ENCODE data around the gene ZFP36L1.
A peak's percentile ranks its signal among the peaks of the same experiment; 100 is the strongest.

The ZFP36L1 gene, protein sequence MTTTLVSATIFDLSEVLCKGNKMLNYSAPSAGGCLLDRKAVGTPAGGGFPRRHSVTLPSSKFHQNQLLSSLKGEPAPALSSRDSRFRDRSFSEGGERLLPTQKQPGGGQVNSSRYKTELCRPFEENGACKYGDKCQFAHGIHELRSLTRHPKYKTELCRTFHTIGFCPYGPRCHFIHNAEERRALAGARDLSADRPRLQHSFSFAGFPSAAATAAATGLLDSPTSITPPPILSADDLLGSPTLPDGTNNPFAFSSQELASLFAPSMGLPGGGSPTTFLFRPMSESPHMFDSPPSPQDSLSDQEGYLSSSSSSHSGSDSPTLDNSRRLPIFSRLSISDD

DNA sequence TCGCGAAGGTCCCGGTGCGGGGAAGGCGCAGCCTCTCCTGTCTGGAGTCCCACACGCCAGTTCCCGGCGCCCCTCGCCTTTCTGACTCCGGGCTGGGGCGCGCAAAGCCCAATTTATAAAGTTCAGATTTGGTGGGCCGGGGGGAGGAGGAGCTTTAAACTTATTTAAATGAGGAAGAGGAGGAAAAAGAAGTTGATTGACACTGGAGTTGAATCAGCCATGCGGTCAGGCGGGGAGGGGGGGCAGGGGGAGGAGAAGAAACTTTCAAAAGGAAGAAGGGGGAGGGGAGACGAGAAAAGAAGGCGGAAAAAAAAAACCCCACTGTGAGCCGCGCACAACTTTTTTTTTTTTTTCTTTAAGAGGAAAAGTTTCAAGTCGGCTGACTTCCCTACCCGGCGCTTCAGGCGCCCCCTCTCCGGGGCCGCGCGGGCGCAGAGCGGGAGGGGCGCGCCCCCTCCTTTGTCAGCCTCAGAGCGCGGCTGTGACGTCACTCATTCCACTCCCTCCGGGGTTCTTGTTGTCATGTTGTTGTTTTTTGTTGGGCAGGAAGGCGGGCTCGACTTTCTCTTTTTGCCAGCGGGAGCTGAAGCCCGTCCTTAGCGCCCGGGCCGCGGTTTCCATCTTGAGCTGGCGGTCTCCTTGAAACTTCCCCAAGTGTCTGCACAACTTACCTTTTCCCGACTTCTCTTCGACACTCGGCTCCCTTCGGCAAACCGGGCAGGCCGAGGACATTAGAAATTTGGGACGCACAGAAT lies at the start of gene ZFP36L1:
TSS of gene ZFP36L1 (minus strand) at position 89 of the 755 bp plus-strand sequence. CDS start 129 bp downstream, outside the sequence.
- peak; percentile 83 for FAIRE-seq

GRCh38 chr14:68842298-68842697 lies 49.4 kb upstream of the ZFP36L1 start:
- FAIRE-seq = no peak

DNA sequence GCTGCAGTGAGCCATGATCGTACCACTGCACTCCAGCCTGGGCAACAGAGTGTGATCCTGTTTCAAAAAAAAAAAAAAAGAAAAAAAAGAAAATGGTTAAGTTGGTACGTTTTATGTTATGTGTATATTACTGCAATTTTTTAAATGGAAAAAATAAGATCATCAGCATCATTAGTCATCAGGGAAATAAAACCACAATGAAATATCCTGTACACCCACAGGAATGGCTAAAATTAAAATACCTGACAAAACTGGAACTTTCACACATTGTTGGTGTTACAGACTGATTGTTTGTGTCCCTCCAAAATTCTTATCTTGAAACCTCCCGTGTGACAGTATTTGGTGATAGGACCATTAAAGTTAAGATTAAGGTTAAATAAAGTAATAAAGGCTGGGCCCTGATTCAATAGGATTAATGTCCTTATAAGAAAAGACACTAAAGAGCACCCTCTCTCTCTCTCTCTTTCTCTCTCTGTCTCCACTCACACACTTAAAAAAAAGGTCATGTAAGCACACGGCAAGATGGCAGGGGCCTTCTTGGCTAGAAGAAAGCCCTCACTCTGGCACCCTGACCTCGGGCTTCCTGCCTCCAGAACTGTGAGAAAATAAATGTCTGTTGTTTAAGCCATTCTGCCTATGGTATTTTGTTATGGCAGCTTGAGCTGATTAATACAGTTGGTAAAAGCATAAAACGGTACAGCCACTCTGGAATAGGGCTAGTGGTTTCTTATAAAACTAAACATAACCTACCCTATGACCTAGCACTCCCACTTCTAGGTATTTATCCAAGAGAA lies 48.3 kb upstream of the ZFP36L1 start:
- FAIRE-seq = no peak

GRCh38 chr14:68840454-68840853 lies 47.6 kb upstream of the ZFP36L1 start:
- FAIRE-seq = no peak

DNA sequence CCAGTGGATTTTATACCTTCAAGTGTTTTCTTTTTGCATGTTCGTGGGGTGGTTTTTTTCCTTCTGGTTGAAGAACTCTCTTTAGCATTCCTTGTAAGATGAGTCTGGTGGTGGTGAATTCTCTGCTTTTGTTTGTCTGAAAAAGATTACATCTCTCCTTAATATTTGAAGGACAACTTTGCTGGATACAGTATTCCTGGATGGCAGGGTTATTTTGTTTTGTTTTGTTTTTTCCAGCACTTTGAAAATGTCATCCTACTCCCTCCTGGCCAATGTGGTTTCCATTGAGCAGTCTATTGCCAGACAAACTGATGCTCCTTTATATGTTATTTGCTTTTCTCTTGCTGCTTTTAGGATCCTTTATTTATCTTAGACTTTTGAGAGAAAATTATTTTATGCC lies 43.2 kb upstream of the ZFP36L1 start:
- FAIRE-seq = no peak

GRCh38 chr14:68834816-68835215 lies 41.9 kb upstream of the ZFP36L1 start:
- FAIRE-seq = no peak

DNA sequence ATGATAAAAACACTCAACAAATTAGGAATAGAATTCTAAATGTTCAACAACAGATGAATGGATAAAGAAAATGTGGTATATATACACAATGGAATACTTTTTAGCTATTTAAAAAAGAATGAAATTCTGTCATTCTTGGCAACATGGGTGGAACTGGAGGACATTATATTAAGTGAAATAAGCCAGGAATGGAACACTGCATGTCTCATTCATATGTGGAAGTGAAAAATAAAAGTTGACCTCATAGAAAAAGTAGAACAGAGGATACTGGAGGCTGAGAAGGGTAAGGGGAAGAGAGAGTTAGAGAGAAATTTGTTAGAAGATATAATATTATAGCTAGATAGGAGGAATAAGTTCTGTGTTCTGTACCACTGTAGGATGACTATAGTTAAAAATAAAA lies 35.8 kb upstream of the ZFP36L1 start:
- FAIRE-seq = no peak

DNA sequence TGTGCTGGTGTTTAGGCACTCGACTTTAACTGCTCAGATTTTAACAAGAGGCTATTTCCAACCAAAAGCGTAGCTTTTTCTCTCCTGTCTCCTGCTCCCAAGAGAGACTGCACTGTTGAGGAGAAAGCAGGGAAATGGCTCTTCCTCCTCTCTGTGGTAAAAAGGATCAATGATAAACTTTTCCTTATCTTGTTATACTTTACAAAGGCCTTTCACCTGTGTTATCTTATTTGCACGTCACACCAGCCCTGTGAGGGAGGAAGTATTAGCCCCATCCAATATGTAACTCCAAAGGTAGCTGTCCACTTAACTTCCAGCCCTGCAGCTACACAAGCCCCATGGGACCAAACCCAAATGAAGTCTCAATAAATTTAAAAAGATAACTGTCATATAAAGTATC lies 32.9 kb upstream of the ZFP36L1 start:
- FAIRE-seq = no peak

DNA sequence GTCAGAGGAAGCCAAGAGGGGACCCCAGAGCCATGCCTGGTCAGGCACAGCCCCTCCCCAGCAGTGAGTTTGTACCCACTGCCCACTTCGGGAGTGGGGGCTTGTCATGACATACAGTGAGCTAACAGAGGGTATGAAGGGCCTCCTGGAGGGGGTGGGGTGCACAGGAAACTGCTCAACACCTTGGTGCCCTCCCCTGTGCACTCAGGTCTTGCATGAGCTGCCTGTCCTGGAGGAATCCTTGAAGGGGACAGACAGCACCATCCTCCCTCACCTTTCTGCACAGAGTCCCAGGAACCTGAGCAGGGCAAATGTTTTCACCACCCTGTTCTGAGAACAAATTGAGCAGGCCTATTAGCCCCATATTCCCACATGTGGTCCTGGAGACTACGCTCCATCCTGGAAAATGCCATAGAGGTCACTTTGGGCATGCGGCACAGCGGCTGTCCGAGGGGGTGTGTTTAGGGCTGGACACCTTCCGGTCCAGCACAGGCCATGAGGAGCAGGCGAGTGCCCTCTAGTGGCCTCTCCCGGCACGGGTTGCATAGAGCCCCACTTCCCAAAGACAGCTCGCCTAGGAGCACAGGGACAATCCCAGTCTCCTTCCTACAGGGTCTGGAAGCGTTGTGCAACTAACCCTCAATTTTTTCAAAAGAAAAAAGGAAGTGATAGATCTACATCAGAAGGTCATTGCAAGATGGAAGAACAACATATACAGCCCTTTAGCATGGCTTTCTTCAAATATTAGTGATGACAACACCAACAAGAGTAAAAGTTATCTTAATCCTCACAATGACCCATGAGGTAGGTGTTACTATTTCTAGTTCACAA lies 31.9 kb upstream of the ZFP36L1 start:
- FAIRE-seq = no peak

DNA sequence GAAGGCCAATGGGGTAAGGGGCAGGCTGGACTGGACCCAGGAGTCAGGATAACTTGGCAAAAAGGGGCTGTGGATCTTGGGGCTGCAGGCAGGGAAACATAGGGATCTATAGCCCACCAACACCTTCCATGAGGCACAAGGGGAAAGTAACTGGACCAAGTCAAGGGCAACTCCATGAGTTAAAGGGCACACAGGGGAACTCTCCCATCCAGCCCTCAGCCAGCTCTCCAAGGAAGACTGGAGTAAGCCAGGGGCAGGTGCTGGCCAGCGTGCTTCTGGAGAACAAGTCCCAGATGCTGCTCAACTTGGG lies 31.3 kb upstream of the ZFP36L1 start:
- FAIRE-seq = no peak

GRCh38 chr14:68823434-68824206 lies 30.8 kb upstream of the ZFP36L1 start:
- FAIRE-seq = no peak

- no peak for FAIRE-seq
Measured at GRCh38 chr14:68822926-68823325, 30.1 kb upstream of the ZFP36L1 start.

- no peak for FAIRE-seq
Measured at GRCh38 chr14:68822132-68822651, 29.3 kb upstream of the ZFP36L1 start.

- FAIRE-seq = no peak
Measured at GRCh38 chr14:68820999-68821683, 28.3 kb upstream of the ZFP36L1 start.

DNA sequence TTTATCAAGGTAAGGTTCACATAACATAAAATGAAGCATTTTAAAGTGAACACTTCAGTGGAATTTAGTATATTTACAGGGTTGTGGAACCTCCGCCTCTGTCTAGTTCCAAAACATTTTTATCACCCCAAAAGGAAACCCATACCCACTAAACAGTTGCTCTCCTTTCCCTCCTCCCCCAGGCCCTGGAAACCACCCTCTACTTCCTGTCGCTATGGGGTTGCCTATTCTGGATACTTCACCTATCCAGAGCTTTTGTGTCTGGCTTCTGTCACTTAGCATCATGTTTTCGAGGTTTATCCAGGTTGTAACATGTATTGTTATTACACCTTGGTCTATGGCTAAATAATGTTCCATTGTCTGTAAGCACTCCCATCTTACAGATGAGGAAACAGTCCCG lies 27.7 kb upstream of the ZFP36L1 start:
- FAIRE-seq = no peak

DNA sequence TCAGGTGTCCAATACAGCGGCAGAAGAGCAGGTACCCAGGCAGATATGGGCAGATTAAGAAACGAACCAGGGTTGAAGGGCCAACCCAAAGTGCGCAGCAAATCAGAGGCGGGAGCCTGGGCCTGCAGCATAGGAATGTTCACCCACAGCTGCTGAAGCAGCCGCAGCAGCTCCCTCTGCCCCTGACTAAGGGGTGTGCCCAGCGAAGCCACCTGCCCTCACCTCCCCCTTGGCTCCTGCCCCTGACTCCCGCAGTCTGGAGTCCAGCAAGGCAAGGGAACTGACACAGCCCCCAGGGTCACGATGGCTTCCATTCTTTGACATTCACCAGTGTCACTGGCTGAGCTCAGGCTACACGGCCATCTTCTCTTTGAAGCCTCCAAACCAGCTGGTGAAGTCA lies 27.3 kb upstream of the ZFP36L1 start:
- FAIRE-seq = no peak

- no peak for FAIRE-seq
Measured at GRCh38 chr14:68819260-68819691, 26.4 kb upstream of the ZFP36L1 start.

DNA sequence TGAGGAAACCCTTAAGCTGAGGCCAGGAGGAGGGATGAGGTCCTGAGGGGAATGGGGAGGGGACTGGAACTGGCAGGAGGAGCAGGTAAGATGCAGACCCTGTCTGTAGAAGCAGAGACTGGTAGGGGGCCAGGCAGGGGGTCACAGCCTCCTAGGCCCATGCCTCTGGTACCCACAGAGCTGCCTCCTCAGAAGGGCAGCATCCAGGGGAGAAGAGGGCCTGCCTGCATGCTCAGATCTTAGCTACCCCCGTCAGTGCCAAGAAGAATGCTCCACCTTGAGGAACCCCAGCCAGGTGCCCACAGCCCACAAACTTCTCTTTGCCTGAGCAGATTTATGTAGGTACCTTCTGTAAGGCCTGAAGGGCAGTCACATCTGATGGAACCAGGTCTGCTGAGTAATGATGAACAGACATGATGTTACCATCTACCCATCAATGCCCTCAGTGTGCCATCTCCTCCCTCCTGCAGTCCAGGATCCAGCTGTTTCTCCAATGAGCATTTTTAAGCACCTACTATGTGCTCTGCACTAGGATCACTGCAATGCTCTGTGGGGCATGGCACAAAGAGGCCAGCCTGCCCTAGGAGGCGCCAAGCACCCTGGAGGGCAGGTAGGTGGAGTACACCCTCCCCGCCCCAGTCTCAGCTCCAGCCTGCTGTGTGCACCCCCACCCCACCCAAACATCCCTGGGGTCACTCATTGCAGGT lies 24.8 kb upstream of the ZFP36L1 start:
- no peak for FAIRE-seq

DNA sequence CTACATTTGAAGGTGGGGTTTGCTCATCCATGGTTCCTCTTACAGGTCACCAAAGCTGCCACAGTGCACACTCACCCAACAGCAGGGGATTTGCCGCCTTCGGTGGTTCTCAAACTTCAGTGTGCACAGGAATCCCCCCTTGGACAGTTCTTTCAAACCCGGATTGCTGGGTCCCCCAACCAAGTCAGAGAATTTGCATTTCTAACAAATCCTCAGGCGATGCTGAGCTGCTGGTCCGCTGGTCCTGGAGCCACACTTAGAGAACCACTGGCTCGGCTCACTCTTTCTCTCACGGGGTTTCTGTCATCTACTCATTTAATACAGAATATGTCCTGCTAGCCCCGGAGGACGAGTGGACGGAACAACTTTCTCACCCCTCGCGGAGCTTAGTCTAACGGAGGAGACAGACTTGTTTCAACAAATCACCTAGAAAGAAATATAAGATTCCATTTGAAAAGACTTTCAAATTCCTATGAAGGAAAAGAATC lies 24.1 kb upstream of the ZFP36L1 start:
- FAIRE-seq = no peak
